Upper lobe of left lung (tissue), 6 donors: ENCODE data around the gene CLDN25. TPM values are rescaled to one million over a fixed set of nuclear protein-coding genes. Genes with fewer than 3 reads are reported as not detected.

Source experiments
- small RNA-seq, 4 donors: library from RNA; depleted of rRNA; stranded (forward); fragments of <200 nt; gene quantifications; one replicate each; pipeline ENCODE3, GENCODE V24; 2016
- total RNA-seq, 6 donors: library from RNA; depleted of rRNA in 4 of 6; stranded (reverse); fragments of >200 nt in 4 of 6; gene quantifications; one replicate each; pipeline versions ENCODE4 v1.1.0 to v1.2.1, GENCODE V29; 2016 to 2021
- donor health status: DM: no; HTN: no; CAD: no; lungs with moderate emphysema.
- donor health status: DM: no; HTN: yes; CAD: no; lungs with severe emphysema.

CLDN25 gene
- total RNA-seq, 6 donors from 2014 or later, result not detected

Small RNAs within 50 kb of the gene (small RNA-seq; reads per million reads assigned to genes)
- gene LRRC37A13P (0 reads per million in 4 donors), gene RPS29P19 (0 reads per million in 4 donors)

Other genes starting within 250 kb of the CLDN25 start
- 1 to 10 TPM in 1 of 6 donors, under 1 TPM in 3, not detected in 2; 0.61 to 2.4 (median 0.85) TPM for gene TMPRSS5, start 73.5 kb upstream of the CLDN25 start, total RNA-seq
- gene ZW10, start 6.1 kb upstream of the CLDN25 start, total RNA-seq, result 10 to 100 TPM in 2 of 6 donors, 1 to 10 TPM in 4; 6.7 to 13.8 (median 9.8) TPM
- 10 to 100 TPM; 16.1 to 50.8 (median 18.8) TPM for gene USP28, start 95.8 kb downstream of the CLDN25 start, total RNA-seq
- gene HTR3B, start 125.0 kb downstream of the CLDN25 start, total RNA-seq, result not detected
- gene HTR3A, start 195.3 kb downstream of the CLDN25 start, total RNA-seq, result not detected